HepG2 (cell line): ENCODE measurements around the gene ZFX. TPM values are rescaled to one million over a fixed set of nuclear protein-coding genes. Genes with fewer than 3 reads are reported as not detected.
A peak's percentile ranks its signal among the peaks of the same experiment; 100 is the strongest.

Source experiments
- ARID2 ChIP-seq: sonication (generic); formaldehyde crosslinking; IDR thresholded peaks from 2 replicates; pipeline ENCODE4 v1.8.1; 2022; ENCODE audit warnings: mild to moderate bottlenecking, missing genetic modification reagents, borderline replicate concordance
- ATF7 ChIP-seq, 2 experiments: fragments of 450-650 bp in 1 of 2; sonication (generic) in 1 of 2; formaldehyde crosslinking in 1 of 2; IDR thresholded peaks; 2 replicates each; pipeline versions ENCODE4 v1.4.0 to v1.6.1; 2016 to 2020; ENCODE audit warnings: antibody characterized with exemption in 1 of 2, mild to moderate bottlenecking in 1 of 2, missing genetic modification reagents in 1 of 2
- BCL6 ChIP-seq: IDR thresholded peaks from 2 replicates; pipeline ENCODE4 v1.6.1; 2016; ENCODE audit warnings: missing genetic modification reagents, missing compliant biosample characterization
- BHLHE40 ChIP-seq: IDR thresholded peaks from 2 replicates; pipeline ENCODE4 v1.6.1; 2011; ENCODE audit warnings: low read length, improper control_type of control experiment
- CEBPB ChIP-seq: IDR thresholded peaks from 2 replicates; pipeline ENCODE4 v1.6.1; 2011; ENCODE audit warnings: low read depth, low read length, improper control_type of control experiment, borderline replicate concordance
- ETV6 ChIP-seq: sonication (generic); formaldehyde crosslinking; conservative IDR thresholded peaks from 2 replicates; pipeline ENCODE4 v1.4.0; 2020; ENCODE audit warnings: missing genetic modification reagents
- KAT8 ChIP-seq: IDR thresholded peaks from 2 replicates; pipeline ENCODE4 v1.6.1; 2016; ENCODE audit warnings: missing genetic modification reagents, missing compliant biosample characterization
- MED13 ChIP-seq: sonication (generic); formaldehyde crosslinking; IDR thresholded peaks from 2 replicates; pipeline ENCODE4 v1.5.0; 2020; ENCODE audit warnings: missing genetic modification reagents
- NCOA5 ChIP-seq: sonication (generic); formaldehyde crosslinking; IDR thresholded peaks from 2 replicates; pipeline ENCODE4 v1.4.0; 2020; ENCODE audit warnings: missing genetic modification reagents
- PTBP1 ChIP-seq: fragments of 200-400 bp; formaldehyde crosslinking; IDR thresholded peaks from 2 replicates; pipeline ENCODE4 v1.6.1; 2018; ENCODE audit warnings: low read length, low read depth; ENCODE audit not compliant: poor library complexity, severe bottlenecking
- ZNF343 ChIP-seq: sonication (generic); formaldehyde crosslinking; IDR thresholded peaks from 2 replicates; pipeline ENCODE4 v1.4.0; 2020; ENCODE audit warnings: mild to moderate bottlenecking, missing genetic modification reagents
- ZNF788 ChIP-seq: sonication (generic); formaldehyde crosslinking; IDR thresholded peaks from 2 replicates; pipeline ENCODE4 v1.5.0; 2020; ENCODE audit warnings: mild to moderate bottlenecking, missing genetic modification reagents, borderline replicate concordance
- polyA plus RNA-seq, 8 experiments: library from polyadenylated mRNA; depleted of rRNA in 3 of 8; stranded (reverse) in 7 of 8; unstranded in 1 of 8; fragments of >200 nt; fragmentation: Illumina TruSeq in 4 of 8; extraction: Trizol in 4 of 8; gene quantifications; 2 replicates each; pipeline versions ENCODE4 v1.2.1 to v1.2.3, GENCODE V29; 2011 to 2016; ENCODE audit warnings: low read depth in 4 of 8, missing spikeins in 1 of 8, mixed read lengths in 1 of 8; ENCODE audit not compliant: insufficient read depth in 1 of 8
- total RNA-seq, 5 experiments: library from RNA; depleted of rRNA; stranded (reverse); fragments of >200 nt; fragmentation: Illumina TruSeq; extraction: Trizol; gene quantifications; 2 replicates each; pipeline ENCODE4 v1.2.3, GENCODE V29; 2016; ENCODE audit warnings: low read depth in 1 of 5
- TF ChIP-seq, protein P1 (sequence below): IDR thresholded peaks from 2 replicates; pipeline ENCODE4 v1.4.0; 2020; ENCODE audit warnings: mild to moderate bottlenecking, missing genetic modification reagents
- TF ChIP-seq, protein P2 (sequence below): sonication (generic); formaldehyde crosslinking; IDR thresholded peaks from 2 replicates; pipeline ENCODE4 v1.4.0; 2020; ENCODE audit warnings: missing genetic modification reagents
- TF ChIP-seq, protein P3 (sequence below): sonication (generic); formaldehyde crosslinking; IDR thresholded peaks from 2 replicates; pipeline ENCODE4 v1.4.0; 2020; ENCODE audit warnings: mild to moderate bottlenecking, missing genetic modification reagents
- TF ChIP-seq, protein P4 (sequence below): sonication (generic); formaldehyde crosslinking; IDR thresholded peaks from 2 replicates; pipeline ENCODE4 v1.5.0; 2020; ENCODE audit warnings: missing genetic modification reagents, mild to moderate bottlenecking, borderline replicate concordance

ZFX gene
- total and polyA plus RNA-seq, 2 of the 13 experiments (the other 11 are each of a cell fraction or from before 2014, with no cell fraction given) = 13.8 to 37.3 TPM

DNA sequence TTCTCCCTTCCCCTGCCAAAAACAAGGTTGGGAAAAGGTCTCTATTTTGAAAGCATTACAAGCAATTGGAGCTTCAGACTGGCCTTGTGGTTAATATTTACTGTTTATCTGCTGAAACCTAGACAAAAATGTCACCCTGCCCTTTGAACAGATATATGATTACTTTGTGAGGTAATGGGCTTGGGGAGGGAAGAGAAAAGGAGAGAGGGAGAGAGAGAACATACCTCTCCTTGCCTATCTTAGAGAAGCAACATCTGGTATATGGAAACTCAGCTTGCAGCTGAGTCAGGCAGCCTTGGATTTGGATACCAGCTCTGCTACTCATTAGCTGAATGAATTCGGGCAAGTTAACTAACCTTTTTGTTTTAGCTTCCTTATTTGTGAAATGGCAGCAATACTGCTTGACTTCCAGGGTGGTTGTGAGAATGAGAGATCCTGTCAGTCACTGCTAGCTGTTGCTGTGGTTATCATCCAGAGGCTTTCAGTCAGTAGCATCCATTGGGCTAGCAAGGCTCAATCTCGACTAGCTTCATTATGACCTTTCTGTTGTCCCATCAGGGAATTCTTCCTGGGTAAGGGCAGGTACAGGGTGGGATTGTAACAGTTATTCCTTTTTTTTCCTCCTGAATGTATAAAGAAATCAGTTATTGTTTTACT is 41.1 kb downstream of the ZFX start (continued):
- TF ChIP-seq, protein P1, sequence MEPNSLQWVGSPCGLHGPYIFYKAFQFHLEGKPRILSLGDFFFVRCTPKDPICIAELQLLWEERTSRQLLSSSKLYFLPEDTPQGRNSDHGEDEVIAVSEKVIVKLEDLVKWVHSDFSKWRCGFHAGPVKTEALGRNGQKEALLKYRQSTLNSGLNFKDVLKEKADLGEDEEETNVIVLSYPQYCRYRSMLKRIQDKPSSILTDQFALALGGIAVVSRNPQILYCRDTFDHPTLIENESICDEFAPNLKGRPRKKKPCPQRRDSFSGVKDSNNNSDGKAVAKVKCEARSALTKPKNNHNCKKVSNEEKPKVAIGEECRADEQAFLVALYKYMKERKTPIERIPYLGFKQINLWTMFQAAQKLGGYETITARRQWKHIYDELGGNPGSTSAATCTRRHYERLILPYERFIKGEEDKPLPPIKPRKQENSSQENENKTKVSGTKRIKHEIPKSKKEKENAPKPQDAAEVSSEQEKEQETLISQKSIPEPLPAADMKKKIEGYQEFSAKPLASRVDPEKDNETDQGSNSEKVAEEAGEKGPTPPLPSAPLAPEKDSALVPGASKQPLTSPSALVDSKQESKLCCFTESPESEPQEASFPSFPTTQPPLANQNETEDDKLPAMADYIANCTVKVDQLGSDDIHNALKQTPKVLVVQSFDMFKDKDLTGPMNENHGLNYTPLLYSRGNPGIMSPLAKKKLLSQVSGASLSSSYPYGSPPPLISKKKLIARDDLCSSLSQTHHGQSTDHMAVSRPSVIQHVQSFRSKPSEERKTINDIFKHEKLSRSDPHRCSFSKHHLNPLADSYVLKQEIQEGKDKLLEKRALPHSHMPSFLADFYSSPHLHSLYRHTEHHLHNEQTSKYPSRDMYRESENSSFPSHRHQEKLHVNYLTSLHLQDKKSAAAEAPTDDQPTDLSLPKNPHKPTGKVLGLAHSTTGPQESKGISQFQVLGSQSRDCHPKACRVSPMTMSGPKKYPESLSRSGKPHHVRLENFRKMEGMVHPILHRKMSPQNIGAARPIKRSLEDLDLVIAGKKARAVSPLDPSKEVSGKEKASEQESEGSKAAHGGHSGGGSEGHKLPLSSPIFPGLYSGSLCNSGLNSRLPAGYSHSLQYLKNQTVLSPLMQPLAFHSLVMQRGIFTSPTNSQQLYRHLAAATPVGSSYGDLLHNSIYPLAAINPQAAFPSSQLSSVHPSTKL (CRISPR knock-in tag) = peak; percentile 69; the same call in 1 of the 2 replicates
- no peak for TF ChIP-seq ARID2
- TF ChIP-seq NCOA5 (CRISPR knock-in tag) = no peak
- no peak for TF ChIP-seq ZNF788 (CRISPR knock-in tag)
- TF ChIP-seq, protein P2, sequence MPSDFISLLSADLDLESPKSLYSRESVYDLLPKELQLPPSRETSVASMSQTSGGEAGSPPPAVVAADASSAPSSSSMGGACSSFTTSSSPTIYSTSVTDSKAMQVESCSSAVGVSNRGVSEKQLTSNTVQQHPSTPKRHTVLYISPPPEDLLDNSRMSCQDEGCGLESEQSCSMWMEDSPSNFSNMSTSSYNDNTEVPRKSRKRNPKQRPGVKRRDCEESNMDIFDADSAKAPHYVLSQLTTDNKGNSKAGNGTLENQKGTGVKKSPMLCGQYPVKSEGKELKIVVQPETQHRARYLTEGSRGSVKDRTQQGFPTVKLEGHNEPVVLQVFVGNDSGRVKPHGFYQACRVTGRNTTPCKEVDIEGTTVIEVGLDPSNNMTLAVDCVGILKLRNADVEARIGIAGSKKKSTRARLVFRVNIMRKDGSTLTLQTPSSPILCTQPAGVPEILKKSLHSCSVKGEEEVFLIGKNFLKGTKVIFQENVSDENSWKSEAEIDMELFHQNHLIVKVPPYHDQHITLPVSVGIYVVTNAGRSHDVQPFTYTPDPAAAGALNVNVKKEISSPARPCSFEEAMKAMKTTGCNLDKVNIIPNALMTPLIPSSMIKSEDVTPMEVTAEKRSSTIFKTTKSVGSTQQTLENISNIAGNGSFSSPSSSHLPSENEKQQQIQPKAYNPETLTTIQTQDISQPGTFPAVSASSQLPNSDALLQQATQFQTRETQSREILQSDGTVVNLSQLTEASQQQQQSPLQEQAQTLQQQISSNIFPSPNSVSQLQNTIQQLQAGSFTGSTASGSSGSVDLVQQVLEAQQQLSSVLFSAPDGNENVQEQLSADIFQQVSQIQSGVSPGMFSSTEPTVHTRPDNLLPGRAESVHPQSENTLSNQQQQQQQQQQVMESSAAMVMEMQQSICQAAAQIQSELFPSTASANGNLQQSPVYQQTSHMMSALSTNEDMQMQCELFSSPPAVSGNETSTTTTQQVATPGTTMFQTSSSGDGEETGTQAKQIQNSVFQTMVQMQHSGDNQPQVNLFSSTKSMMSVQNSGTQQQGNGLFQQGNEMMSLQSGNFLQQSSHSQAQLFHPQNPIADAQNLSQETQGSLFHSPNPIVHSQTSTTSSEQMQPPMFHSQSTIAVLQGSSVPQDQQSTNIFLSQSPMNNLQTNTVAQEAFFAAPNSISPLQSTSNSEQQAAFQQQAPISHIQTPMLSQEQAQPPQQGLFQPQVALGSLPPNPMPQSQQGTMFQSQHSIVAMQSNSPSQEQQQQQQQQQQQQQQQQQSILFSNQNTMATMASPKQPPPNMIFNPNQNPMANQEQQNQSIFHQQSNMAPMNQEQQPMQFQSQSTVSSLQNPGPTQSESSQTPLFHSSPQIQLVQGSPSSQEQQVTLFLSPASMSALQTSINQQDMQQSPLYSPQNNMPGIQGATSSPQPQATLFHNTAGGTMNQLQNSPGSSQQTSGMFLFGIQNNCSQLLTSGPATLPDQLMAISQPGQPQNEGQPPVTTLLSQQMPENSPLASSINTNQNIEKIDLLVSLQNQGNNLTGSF (CRISPR knock-in tag) = no peak
- no peak for TF ChIP-seq PTBP1
- TF ChIP-seq, protein P3, sequence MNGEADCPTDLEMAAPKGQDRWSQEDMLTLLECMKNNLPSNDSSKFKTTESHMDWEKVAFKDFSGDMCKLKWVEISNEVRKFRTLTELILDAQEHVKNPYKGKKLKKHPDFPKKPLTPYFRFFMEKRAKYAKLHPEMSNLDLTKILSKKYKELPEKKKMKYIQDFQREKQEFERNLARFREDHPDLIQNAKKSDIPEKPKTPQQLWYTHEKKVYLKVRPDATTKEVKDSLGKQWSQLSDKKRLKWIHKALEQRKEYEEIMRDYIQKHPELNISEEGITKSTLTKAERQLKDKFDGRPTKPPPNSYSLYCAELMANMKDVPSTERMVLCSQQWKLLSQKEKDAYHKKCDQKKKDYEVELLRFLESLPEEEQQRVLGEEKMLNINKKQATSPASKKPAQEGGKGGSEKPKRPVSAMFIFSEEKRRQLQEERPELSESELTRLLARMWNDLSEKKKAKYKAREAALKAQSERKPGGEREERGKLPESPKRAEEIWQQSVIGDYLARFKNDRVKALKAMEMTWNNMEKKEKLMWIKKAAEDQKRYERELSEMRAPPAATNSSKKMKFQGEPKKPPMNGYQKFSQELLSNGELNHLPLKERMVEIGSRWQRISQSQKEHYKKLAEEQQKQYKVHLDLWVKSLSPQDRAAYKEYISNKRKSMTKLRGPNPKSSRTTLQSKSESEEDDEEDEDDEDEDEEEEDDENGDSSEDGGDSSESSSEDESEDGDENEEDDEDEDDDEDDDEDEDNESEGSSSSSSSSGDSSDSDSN = no peak
- no peak for TF ChIP-seq ETV6 (CRISPR knock-in tag)
- TF ChIP-seq BHLHE40 = no peak
- TF ChIP-seq KAT8 (CRISPR knock-in tag) = 0 out of 2 replicates have a peak, but pooled peaks have one; percentile 47
- no peak for TF ChIP-seq CEBPB
- peak; percentile 60; the same call in 1 of the 2 replicates for TF ChIP-seq MED13 (CRISPR knock-in tag)
- no peak for TF ChIP-seq ZNF343
- TF ChIP-seq ATF7 (IDR thresholded peaks at IDR 0.05) = peak; percentile 78
- peak; percentile 54; the same call in 1 of the 2 replicates for TF ChIP-seq ATF7 (CRISPR knock-in tag; IDR thresholded peaks at IDR 0.05)
- TF ChIP-seq BCL6 (CRISPR knock-in tag) = peak; percentile 74
- TF ChIP-seq, protein P4, sequence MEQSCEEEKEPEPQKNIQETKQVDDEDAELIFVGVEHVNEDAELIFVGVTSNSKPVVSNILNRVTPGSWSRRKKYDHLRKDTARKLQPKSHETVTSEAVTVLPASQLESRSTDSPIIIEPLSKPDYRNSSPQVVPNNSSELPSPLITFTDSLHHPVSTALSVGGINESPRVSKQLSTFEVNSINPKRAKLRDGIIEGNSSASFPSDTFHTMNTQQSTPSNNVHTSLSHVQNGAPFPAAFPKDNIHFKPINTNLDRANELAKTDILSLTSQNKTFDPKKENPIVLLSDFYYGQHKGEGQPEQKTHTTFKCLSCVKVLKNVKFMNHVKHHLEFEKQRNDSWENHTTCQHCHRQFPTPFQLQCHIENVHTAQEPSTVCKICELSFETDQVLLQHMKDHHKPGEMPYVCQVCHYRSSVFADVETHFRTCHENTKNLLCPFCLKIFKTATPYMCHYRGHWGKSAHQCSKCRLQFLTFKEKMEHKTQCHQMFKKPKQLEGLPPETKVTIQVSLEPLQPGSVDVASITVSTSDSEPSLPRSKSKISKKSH (CRISPR knock-in tag) = no peak
